ENCODE results near the gene MOB2.

MOB2 gene

DNA sequence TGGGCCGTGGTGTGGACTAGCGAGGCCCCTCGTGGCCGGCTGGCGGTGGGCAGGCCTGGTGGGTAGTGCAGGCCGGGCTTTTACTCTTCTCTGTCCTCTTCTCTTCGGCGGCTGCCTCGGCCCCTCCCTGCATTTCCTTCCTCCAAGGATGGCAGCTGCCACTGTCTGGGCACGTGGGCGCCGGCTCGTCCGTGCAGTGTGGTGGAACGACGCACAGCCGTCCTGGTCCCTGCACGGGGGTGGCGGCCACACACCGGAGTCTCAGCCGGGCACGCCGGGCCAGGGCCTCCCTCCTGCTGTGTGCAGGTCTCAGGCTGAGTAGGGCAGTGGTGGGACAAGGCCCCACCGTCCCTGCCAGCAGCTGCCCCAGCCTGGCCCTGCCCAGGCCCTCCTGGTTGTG lies 37.7 kb downstream of the MOB2 start:
- TF ChIP-seq, protein P1, sequence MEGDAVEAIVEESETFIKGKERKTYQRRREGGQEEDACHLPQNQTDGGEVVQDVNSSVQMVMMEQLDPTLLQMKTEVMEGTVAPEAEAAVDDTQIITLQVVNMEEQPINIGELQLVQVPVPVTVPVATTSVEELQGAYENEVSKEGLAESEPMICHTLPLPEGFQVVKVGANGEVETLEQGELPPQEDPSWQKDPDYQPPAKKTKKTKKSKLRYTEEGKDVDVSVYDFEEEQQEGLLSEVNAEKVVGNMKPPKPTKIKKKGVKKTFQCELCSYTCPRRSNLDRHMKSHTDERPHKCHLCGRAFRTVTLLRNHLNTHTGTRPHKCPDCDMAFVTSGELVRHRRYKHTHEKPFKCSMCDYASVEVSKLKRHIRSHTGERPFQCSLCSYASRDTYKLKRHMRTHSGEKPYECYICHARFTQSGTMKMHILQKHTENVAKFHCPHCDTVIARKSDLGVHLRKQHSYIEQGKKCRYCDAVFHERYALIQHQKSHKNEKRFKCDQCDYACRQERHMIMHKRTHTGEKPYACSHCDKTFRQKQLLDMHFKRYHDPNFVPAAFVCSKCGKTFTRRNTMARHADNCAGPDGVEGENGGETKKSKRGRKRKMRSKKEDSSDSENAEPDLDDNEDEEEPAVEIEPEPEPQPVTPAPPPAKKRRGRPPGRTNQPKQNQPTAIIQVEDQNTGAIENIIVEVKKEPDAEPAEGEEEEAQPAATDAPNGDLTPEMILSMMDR (conservative IDR thresholded peaks at IDR 0.05; ENCODE audit: low read length), result no peak
- no peak overlapping the region for H3K4me3 ChIP-seq (ENCODE audit: low read length)
- no peak for DNase-seq (ENCODE audit: low read depth)

DNA sequence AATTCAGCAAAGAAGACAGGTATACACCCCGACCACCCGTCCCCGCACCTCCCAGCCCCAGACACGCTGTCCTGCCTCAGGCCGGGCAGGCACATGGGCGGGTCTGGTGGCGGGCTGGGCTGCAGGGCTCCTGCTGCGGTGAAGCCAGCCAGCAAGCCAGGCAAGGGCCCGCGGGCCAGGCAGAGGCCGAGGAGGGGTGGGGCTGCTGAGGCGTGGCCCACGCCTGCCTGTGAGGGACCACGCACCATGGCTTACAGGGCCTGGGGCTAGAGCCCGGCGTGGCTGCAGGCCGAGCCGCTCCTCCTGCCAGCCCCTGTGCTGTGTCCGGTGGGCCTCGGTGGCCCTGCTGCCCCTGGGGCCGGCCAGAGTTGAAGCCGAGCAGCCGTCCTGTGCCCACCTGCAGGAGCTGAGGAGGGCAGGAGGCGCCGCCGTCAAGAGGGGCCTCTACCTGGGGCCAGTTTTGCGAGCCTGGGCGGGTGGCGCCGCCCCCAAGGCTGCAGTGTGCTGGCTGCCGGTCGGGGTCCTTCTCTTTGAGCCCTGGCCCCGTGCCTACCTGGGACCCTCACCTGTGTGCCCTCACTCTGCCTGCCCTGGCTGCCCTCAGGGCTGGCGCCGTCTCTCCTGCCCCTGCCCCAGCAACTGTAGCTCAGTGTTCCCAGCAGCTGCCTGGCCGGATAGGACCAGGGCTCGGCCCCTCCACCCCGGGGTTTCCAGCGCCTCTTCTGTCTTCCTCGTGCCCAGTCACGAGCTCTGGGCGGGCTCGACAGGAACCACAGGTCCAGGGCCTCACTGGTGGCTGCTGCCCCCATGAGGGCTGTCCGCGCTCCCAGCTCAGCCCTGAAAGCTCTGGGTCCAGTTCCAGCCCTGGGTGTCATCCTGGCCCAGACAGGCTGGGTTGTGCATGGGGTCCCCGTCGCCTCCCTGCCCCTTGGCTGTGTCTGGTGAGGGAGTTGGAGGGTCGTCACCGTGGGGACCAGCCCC lies 38.4 kb downstream of the MOB2 start:
- no peak overlapping the region for H3K4me3 ChIP-seq (ENCODE audit: low read length)
- DNase-seq (ENCODE audit: low read depth), result no peak
- TF ChIP-seq, protein P1 (conservative IDR thresholded peaks at IDR 0.05; ENCODE audit: low read length), result no peak

DNA sequence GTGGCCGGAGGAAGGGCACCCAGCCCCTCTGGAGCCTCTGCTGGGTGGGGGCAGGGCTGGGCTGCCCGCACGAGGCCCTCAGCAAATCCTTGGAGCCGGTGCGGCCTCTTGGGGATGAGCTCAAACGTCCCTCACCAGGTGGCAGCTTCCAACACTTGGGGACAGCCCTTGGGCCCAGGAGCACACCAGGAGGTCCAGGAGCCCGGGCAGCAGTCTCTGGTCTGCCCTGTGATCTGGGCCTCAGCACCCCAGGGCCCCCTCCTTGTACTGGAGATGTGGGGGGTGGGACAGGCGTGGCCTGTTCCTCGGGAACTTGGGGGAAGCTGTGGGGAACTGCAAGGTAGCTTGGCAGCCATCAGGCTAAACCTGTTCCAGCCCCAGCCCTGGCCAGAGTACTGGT lies 40.0 kb downstream of the MOB2 start:
- no peak for DNase-seq (ENCODE audit: low read depth)
- TF ChIP-seq, protein P1 (conservative IDR thresholded peaks at IDR 0.05; ENCODE audit: low read length), result no peak
- H3K4me3 ChIP-seq (ENCODE audit: low read length), result no peak overlapping the region

DNA sequence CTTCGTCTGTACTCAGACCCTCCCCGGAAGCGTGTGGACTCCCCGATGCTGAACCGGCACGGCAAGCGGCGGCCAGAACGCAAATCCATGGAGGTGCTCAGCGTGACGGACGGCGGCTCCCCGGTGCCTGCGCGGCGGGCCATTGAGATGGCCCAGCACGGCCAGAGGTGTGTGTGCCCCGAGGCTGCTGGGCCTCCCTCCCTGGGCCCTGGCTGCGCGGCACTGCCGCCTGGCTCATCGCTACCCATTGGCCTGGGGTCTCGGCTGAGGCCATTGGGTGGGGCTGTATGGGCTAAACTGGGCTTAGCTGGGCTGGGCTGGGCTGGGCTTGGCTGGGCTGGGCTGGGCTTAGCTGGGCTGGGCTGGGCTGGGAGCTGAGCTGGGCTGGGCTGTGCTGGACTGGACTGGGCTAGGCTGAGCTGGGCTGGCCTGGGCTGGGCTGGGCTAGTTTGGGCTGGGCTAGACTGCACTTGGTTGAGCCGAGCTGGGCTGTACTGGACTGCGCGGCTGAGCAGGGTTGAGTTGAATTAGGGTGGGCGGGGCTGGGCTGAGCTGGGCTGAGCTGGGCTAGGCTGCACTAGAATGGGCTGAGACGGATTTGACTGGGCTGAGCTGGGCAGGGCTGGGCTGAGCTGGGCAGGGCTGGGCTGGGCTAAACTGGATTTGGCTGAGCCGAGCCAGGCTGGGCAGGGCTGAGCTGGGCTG lies 40.7 kb downstream of the MOB2 start:
- no peak overlapping the region for H3K4me3 ChIP-seq (ENCODE audit: low read length)
- DNase-seq (ENCODE audit: low read depth), result no peak
- TF ChIP-seq, protein P1 (conservative IDR thresholded peaks at IDR 0.05; ENCODE audit: low read length), result no peak

DNA sequence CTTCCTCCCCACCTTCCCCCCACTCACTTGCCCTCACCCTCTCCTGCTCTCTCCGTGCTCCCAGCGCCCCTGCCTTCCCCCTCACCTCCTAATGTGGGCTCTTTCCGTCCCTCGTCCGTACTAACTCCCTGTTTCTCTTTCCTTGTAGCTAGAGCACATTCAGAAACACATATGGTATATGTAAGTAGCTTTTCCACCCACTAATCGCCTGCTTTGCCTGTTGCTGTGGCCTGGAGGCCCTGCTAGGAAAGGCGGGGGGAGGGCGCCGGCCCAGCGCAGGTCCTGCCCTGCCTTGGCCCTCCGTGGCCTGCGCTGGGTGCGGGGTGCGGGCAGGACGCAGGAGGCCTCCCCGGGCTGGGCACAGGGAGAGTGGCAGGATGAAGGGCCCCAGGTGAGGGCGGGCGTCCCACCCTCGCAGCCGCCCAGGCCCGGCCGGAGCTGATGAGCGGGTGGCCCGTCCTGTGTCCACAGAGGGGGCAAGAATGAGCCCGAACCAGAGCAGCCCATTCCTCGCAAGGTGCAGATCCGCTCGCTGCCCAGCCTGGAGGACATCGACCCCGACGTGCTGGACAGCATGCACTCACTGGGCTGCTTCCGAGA lies 41.7 kb downstream of the MOB2 start:
- TF ChIP-seq, protein P1 (conservative IDR thresholded peaks at IDR 0.05; ENCODE audit: low read length), result no peak
- no peak overlapping the region for H3K4me3 ChIP-seq (ENCODE audit: low read length)
- no peak for DNase-seq (ENCODE audit: low read depth)

DNA sequence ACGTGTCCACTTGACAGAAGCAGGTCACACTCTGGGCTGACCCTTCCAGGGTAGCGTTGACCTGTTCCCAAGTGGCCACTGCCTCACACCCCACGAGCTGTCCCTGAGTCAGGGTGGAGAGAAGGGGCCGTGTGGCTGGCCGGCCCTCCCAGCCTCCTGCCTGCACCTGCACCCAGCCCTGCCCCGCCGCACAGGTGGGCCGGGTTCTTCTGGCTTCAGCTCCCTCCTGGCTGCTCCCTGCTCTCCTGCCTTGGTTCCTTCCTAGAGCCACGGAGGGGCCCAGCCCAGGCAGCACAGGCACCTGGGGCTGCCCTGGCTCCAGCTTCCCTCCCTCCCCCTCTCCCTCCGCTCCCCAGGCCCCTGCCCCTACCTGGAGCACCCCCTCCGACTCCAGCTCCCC lies 42.3 kb downstream of the MOB2 start:
- DNase-seq (ENCODE audit: low read depth), result no peak
- TF ChIP-seq, protein P1 (conservative IDR thresholded peaks at IDR 0.05; ENCODE audit: low read length), result no peak
- H3K4me3 ChIP-seq (ENCODE audit: low read length), result no peak overlapping the region
